ENCODE data around the gene PARN.

The PARN gene

DNA sequence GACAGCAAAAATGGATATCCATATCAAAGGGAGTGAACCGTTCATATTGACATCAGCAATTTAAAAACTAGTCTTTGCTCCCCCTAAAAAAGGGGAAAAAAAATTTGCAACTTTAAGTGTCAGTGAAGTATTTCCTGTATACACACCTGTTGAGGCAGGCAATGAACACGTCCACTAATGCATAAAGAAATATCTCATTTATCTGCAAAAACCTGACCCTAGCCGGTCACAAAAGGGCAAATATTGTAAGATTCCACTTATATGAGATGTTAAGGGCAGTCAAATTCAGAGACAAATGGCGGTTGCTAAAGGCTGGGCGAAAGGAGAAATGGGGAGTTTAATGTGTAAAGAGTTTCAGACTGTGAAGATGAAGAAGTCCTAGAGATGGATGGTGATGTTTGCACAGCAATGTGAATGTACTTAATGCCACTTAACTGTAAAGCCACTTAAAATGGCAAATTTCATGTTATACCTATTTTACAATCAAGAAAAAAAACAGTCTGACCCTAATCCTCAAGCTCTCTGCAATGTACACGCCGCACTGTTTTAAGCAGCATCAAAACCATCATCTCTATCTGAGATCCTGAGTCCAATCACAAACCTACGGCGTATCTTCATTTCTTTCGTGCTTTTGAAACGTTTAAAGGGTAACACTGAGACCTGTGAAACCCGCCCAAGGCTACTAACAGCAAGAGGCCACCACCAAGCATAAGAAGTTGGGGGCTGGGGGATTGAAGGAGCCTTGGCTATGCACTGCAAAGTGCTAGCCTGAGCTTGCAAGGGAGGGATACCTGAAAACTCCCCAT lies 1.1 kb downstream of the PARN start:
- Histone ChIP-seq H3K27ac (ENCODE audit: low read depth, low read length) (no peak overlapping the region), H3K9ac (ENCODE audit: low read length) (peak overlapping the region; percentile 99), H3K4me1 (ENCODE audit: control insufficient read depth, insufficient read depth, low read length) (peaks cover 6% of the 10 kb centered on the region), H3K27me3 (ENCODE audit: control insufficient read depth, insufficient read depth, low read length) (no peaks in the 10 kb centered on the region), H3K36me3 (ENCODE audit: control insufficient read depth, insufficient read depth, low read length) (peaks cover 4% of the 10 kb centered on the region), H3K4me3 (ENCODE audit: low read length) (peak overlapping the region; percentile 94)

DNA sequence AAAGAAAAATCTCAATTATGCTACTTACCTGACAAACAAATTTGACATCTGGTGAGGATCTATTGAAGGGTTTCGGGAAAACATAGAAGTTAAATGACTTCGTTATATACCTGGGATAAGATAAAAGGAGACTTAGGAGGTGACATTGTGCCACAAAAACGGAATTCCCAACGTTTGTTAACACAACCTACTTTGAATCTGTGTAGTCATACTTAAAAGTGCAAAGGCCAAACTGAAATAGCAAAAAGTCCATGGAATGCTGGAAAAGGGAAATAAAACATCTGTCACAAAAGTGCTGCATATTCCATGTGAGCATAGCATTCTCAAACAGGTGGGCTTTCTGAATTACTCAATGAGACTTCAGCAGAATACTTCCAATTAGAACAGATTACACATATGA lies 3.0 kb downstream of the PARN start:
- Histone ChIP-seq H3K27me3 (ENCODE audit: control insufficient read depth, insufficient read depth, low read length) (no peaks in the 10 kb centered on the region), H3K36me3 (ENCODE audit: control insufficient read depth, insufficient read depth, low read length) (peaks cover 9% of the 10 kb centered on the region), H3K4me1 (ENCODE audit: control insufficient read depth, insufficient read depth, low read length) (peaks cover 6% of the 10 kb centered on the region), H3K4me3 (ENCODE audit: low read length) (no peak overlapping the region), H3K9ac (ENCODE audit: low read length) (no peak overlapping the region), H3K27ac (ENCODE audit: low read depth, low read length) (no peak overlapping the region)

DNA sequence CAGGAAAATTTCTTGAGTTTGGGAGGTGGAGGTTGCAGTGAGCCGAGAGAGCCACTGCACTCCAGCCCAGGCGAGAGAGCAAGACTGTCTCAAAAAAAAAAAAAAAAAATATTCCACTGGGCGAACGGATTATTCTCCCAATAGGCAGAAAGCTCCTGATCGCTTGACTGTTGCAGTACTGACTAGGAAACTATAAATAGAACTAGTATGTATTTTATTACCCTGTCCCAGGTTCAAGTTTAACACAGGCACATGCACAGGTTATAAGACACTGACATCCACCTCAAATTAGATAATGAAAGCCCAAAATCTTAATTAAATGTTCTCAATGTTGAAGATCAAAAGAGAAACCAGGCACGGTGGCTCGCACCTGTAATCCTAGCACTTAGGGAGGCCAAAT lies 11.5 kb downstream of the PARN start:
- Histone ChIP-seq H3K27me3 (ENCODE audit: control insufficient read depth, insufficient read depth, low read length) (no peaks in the 10 kb centered on the region), H3K4me3 (ENCODE audit: low read length) (no peak overlapping the region), H3K27ac (ENCODE audit: low read depth, low read length) (no peak overlapping the region), H3K36me3 (ENCODE audit: control insufficient read depth, insufficient read depth, low read length) (peaks cover 15% of the 10 kb centered on the region), H3K9ac (ENCODE audit: low read length) (no peak overlapping the region), H3K4me1 (ENCODE audit: control insufficient read depth, insufficient read depth, low read length) (no peaks in the 10 kb centered on the region)

DNA sequence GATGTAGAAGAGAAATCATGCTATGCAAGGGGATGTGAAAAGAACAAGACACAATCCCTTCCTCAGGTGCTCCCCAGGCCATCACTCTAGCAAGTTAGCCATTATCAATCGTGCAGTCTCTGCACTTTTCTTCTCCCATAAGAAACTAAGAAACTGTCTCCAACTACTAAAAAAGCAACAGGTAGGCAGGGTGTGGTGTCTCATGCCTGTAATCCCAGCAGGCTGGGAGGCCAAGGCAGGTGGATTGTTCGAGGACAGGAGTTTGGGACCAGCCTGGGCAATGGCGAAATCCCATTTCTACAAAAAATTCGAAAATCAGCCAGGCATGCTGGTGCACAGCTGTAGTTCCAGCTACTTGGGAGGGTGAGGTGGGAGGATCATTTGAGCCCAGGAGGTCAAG lies 13.8 kb downstream of the PARN start:
- H3K36me3 ChIP-seq (ENCODE audit: control insufficient read depth, insufficient read depth, low read length) = peaks cover 10% of the 10 kb centered on the region
- no peak overlapping the region for H3K27ac ChIP-seq (ENCODE audit: low read depth, low read length)
- no peaks in the 10 kb centered on the region for H3K4me1 ChIP-seq (ENCODE audit: control insufficient read depth, insufficient read depth, low read length)
- H3K27me3 ChIP-seq (ENCODE audit: control insufficient read depth, insufficient read depth, low read length) = no peaks in the 10 kb centered on the region
- no peak overlapping the region for H3K4me3 ChIP-seq (ENCODE audit: low read length)
- no peak overlapping the region for H3K9ac ChIP-seq (ENCODE audit: low read length)

DNA sequence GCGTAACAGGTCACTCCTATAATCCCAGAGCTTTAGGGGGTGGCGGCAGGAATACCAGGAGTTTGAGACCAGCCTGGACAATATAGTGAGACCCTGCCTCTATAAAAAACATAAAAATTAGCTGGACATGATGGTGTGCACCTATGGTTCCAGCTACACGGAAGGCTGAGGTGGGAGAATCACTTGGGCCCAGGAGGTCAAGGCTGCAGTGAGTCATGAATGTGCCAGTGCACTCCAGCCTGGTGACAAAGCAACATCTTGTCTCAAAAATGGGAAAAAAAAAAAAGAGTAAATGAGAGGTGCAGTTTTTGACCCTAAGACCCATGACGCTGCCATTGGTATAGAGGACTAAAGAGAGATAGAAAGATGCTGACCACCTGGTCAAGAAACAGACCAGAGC lies 16.1 kb downstream of the PARN start:
- no peak overlapping the region for H3K9ac ChIP-seq (ENCODE audit: low read length)
- no peaks in the 10 kb centered on the region for H3K27me3 ChIP-seq (ENCODE audit: control insufficient read depth, insufficient read depth, low read length)
- no peak overlapping the region for H3K4me3 ChIP-seq (ENCODE audit: low read length)
- no peak overlapping the region for H3K27ac ChIP-seq (ENCODE audit: low read depth, low read length)
- H3K36me3 ChIP-seq (ENCODE audit: control insufficient read depth, insufficient read depth, low read length) = peaks cover 16% of the 10 kb centered on the region
- no peaks in the 10 kb centered on the region for H3K4me1 ChIP-seq (ENCODE audit: control insufficient read depth, insufficient read depth, low read length)

DNA sequence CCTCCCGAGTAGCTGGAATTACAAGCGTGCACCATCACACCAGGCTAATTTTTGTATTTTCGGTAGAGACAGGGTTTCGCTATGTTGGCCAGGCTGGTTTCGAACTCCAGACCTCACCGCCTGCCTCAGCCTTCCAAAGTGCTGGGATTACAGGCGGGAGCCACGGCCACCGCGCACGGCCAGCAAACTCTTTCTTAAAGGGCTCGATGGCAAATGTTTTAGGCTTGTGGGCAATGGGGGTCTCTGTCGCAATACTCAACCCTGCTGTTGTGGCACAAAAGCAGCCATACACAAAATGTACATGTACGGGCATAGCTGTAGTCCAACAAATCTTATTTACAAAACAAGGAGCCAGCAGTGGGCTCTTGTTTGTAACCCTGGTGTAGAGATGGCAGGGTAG lies 18.4 kb downstream of the PARN start:
- Histone ChIP-seq H3K27me3 (ENCODE audit: control insufficient read depth, insufficient read depth, low read length) (no peaks in the 10 kb centered on the region), H3K4me1 (ENCODE audit: control insufficient read depth, insufficient read depth, low read length) (no peaks in the 10 kb centered on the region), H3K27ac (ENCODE audit: low read depth, low read length) (no peak overlapping the region), H3K4me3 (ENCODE audit: low read length) (no peak overlapping the region), H3K9ac (ENCODE audit: low read length) (no peak overlapping the region), H3K36me3 (ENCODE audit: control insufficient read depth, insufficient read depth, low read length) (peaks cover 20% of the 10 kb centered on the region)

DNA sequence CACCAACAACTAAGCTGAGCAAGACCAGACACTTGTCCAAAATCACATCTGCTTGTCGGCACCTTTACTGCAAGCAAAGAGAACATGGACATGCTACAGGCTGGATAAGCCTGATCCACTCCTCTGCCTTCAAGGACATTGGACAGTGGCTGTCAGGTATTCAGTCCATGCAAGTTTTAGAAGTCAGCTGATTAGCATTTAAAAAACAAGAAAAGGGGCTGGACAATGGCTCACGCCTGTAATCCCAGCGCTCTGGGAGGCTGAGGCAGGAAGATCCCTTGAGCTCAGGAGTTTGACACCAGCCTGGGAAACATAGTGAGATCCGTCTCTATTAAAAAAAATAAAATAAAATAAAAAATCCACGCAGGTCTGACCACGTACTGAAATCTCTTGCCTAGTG lies 20.3 kb downstream of the PARN start:
- Histone ChIP-seq H3K27ac (ENCODE audit: low read depth, low read length) (no peak overlapping the region), H3K9ac (ENCODE audit: low read length) (no peak overlapping the region), H3K4me1 (ENCODE audit: control insufficient read depth, insufficient read depth, low read length) (no peaks in the 10 kb centered on the region), H3K27me3 (ENCODE audit: control insufficient read depth, insufficient read depth, low read length) (no peaks in the 10 kb centered on the region), H3K4me3 (ENCODE audit: low read length) (no peak overlapping the region), H3K36me3 (ENCODE audit: control insufficient read depth, insufficient read depth, low read length) (peaks cover 21% of the 10 kb centered on the region)

DNA sequence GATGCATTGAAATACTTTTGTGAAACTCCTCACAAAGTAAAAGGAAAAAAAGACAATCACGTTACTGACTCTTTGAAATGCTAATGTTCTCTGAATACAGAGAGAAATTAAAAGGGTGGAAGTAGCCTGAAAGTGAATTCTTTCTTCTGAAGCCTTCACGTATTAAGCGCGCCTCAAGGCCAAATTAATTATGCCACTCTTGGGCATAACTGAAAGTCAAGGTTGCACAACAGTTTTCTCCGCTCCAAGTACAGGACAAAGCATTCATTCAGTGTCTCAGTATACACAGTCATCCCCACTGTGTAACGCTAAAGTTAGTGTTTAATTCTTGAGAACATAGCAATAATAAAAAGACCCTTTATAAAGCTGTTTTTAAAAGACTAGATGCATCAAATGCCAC lies 21.5 kb downstream of the PARN start:
- Histone ChIP-seq H3K36me3 (ENCODE audit: control insufficient read depth, insufficient read depth, low read length) (peaks cover 16% of the 10 kb centered on the region), H3K27ac (ENCODE audit: low read depth, low read length) (no peak overlapping the region)

DNA sequence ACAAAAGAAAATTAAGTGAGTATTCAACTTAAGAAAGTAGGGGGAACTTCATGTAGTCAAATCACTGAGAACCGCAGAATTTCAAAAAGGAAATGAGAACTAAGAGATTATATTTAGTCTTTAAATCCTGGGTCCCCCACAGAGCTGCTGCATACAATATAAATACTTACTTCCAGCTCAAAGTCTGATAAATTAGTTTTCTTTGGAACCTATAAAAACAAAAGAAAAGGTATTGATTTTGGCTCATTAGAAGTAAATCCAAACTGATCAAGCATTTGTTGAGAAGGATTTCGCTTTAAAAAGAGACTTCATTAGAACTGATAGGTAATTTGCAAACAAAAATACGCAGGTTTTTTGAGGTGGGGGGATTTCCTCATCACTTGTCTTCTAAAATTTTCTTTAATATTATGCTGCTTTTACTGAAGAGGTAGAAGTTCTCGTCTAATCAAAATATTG lies 21.9 kb downstream of the PARN start:
- Histone ChIP-seq H3K27ac (ENCODE audit: low read depth, low read length) (no peak overlapping the region), H3K9ac (ENCODE audit: low read length) (no peak overlapping the region), H3K4me1 (ENCODE audit: control insufficient read depth, insufficient read depth, low read length) (no peaks in the 10 kb centered on the region), H3K27me3 (ENCODE audit: control insufficient read depth, insufficient read depth, low read length) (no peaks in the 10 kb centered on the region), H3K36me3 (ENCODE audit: control insufficient read depth, insufficient read depth, low read length) (peaks cover 19% of the 10 kb centered on the region), H3K4me3 (ENCODE audit: low read length) (no peak overlapping the region)

More for the DNA sequence above, 21.5 kb downstream of the PARN start:
- Histone ChIP-seq H3K27me3 (ENCODE audit: control insufficient read depth, insufficient read depth, low read length) (no peaks in the 10 kb centered on the region), H3K9ac (ENCODE audit: low read length) (no peak overlapping the region), H3K4me3 (ENCODE audit: low read length) (no peak overlapping the region), H3K4me1 (ENCODE audit: control insufficient read depth, insufficient read depth, low read length) (no peaks in the 10 kb centered on the region)

DNA sequence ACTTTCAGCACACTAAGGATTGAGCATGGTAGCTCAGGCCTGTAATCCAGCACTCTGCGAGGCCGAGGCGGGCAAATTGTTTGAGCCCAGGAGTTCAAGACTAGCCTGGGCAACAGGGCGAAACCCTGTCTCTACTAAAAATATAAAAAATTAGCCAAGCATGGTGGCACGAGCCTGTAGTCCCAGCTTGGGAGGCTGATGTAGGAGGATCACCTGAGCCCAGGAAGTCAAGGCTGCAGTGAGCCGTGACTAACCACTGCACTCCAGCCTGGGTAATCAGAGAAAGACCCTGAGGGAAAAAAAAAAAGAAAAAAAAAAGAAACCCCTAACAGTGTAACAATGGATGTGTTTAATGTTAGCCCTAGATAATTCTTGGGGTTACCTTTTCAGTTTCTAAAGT lies 24.0 kb downstream of the PARN start:
- Histone ChIP-seq H3K4me1 (ENCODE audit: control insufficient read depth, insufficient read depth, low read length) (no peaks in the 10 kb centered on the region), H3K9ac (ENCODE audit: low read length) (no peak overlapping the region), H3K27ac (ENCODE audit: low read depth, low read length) (no peak overlapping the region), H3K4me3 (ENCODE audit: low read length) (no peak overlapping the region), H3K27me3 (ENCODE audit: control insufficient read depth, insufficient read depth, low read length) (no peaks in the 10 kb centered on the region), H3K36me3 (ENCODE audit: control insufficient read depth, insufficient read depth, low read length) (peaks cover 27% of the 10 kb centered on the region)

DNA sequence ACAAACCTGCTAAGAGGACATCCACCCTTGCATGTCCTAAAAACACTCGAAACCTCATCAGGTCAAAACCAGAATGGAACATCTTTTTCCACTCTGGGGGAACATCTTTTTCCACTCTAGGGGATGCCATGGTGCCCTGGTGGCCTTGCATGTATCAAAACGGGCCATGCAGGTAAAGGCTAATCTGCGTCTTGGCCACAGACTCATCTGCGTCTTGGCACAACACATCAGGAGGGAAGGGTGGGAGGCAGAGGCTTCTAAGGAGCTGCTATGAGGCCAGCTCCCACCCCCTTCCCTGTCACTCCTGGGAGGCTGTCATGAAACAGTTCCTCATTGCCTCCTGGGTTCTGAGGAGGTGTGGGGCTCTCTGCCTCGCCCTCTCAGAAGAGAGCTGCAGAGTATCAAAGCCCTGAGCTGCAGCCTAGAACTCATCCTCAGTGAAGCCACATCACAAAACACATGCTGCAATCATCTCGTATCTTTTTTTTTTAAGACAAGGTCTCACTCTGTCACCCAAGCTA lies 27.6 kb downstream of the PARN start:
- peaks cover 23% of the 10 kb centered on the region for H3K36me3 ChIP-seq (ENCODE audit: control insufficient read depth, insufficient read depth, low read length)
- no peak overlapping the region for H3K27ac ChIP-seq (ENCODE audit: low read depth, low read length)
- H3K27me3 ChIP-seq (ENCODE audit: control insufficient read depth, insufficient read depth, low read length) = no peaks in the 10 kb centered on the region
- H3K4me1 ChIP-seq (ENCODE audit: control insufficient read depth, insufficient read depth, low read length) = no peaks in the 10 kb centered on the region
- no peak overlapping the region for H3K9ac ChIP-seq (ENCODE audit: low read length)
- H3K4me3 ChIP-seq (ENCODE audit: low read length) = no peak overlapping the region

DNA sequence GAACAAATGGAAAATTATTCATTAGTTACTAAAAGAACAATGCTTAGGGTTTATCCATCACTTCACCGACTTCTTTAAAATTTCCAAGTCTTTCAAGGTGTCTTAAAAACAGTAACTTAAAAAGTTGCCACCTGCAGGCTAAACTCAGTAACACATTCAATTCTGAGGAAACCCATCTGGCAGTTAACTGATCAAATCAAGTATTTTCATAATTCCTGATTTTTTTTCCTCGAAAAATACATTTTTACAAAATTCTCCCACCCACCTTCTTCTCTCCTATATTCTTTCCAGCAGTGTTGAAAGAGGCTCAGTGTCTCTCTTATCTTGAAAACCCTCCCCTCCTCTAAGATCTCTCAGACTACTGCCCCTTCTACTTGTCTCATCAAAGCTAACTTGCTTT lies 29.9 kb downstream of the PARN start:
- no peak overlapping the region for H3K9ac ChIP-seq (ENCODE audit: low read length)
- no peak overlapping the region for H3K27ac ChIP-seq (ENCODE audit: low read depth, low read length)
- no peak overlapping the region for H3K4me3 ChIP-seq (ENCODE audit: low read length)
- H3K36me3 ChIP-seq (ENCODE audit: control insufficient read depth, insufficient read depth, low read length) = peaks cover 16% of the 10 kb centered on the region
- no peaks in the 10 kb centered on the region for H3K4me1 ChIP-seq (ENCODE audit: control insufficient read depth, insufficient read depth, low read length)
- H3K27me3 ChIP-seq (ENCODE audit: control insufficient read depth, insufficient read depth, low read length) = no peaks in the 10 kb centered on the region

All from rectal smooth muscle tissue (tissue), 1 donor.